K562 (cell line): ENCODE data around the gene GATM. TPM values are rescaled to one million over a fixed set of nuclear protein-coding genes. Genes with fewer than 3 reads are reported as not detected.

Experiments
- ATAC-seq: fragments of 200-7000 bp; cut with Tn5 transposase; 3 replicates; pipeline ENCODE4 v1.9.1; 2020; ENCODE audit warnings: moderate library complexity
- BruUV-seq: library from RNA; stranded (reverse); fragments of 400-500 nt; replicated peaks from 2 replicates; lab custom pipeline; 2021; lab: Mats Ljungman, UMichigan
- CTCF ChIA-PET: fragments of 300-600 bp; formaldehyde crosslinking; extraction: SDS; loops from one replicate; lab custom pipeline; 2021; ENCODE audit warnings: low intra/inter-chr PET ratio; lab: Yijun Ruan, JAX
- POLR2A ChIA-PET: fragments of 300-600, 350-650 bp; sonication (Branson Sonifier 250); formaldehyde crosslinking; extraction: SDS; loops from one replicate; lab custom pipeline; 2021; ENCODE audit warnings: antibody characterized with exemption, inconsistent platforms; lab: Yijun Ruan, JAX
- DNase-seq, 4 experiments: peaks; one replicate each; pipeline versions ENCODE4 v3.0.0 to v3.0.0-alpha.2; 2011 to 2018; ENCODE audit warnings: low spot score in 3 of 4, mixed read lengths in 3 of 4; ENCODE audit errors: extremely low read depth in 1 of 4
- FAIRE-seq: peaks from 2 replicates; lab custom pipeline; 2011; peaks lifted over from hg19 to GRCh38; lab: Jason Lieb, UNC
- H2AFZ ChIP-seq: 2 replicates; pipeline ENCODE4 v1.6.0; 2011; ENCODE audit warnings: low read depth, low read length, control low read depth, inconsistent platforms
- H3K27ac ChIP-seq: fragments of 200-600 bp; 3 replicates; pipeline ENCODE4 v1.8.0; 2011; ENCODE audit warnings: low read depth, mild to moderate bottlenecking, control low read depth, inconsistent platforms, low read length, moderate library complexity, mixed read lengths; ENCODE audit errors: extremely low read depth
- H3K27me3 ChIP-seq, 2 experiments: fragments of 300-600 bp in 1 of 2; 2 replicates in 1 of 2; 3 replicates in 1 of 2; pipeline versions ENCODE4 v1.6.0 to v1.8.0; 2011; ENCODE audit warnings: inconsistent platforms in 2 of 2, low read length in 2 of 2, mild to moderate bottlenecking in 1 of 2, mixed read lengths in 1 of 2, moderate library complexity in 1 of 2; ENCODE audit not compliant: control insufficient read depth in 2 of 2, insufficient read depth in 2 of 2
- H3K36me3 ChIP-seq: fragments of 300-600 bp; 3 replicates; pipeline ENCODE4 v1.8.0; 2011; ENCODE audit warnings: mild to moderate bottlenecking, low read length, inconsistent platforms; ENCODE audit not compliant: control insufficient read depth, insufficient read depth
- H3K4me1 ChIP-seq, 2 experiments: fragments of 200-600 bp in 1 of 2; replicated peaks in 1 of 2; 2 replicates in 1 of 2; 3 replicates in 1 of 2; pipeline versions ENCODE4 v1.5.1 to v1.8.0; 2011; ENCODE audit warnings: inconsistent platforms in 2 of 2, low read length in 2 of 2, mild to moderate bottlenecking in 1 of 2, mixed read lengths in 1 of 2, moderate library complexity in 1 of 2; ENCODE audit not compliant: control insufficient read depth in 2 of 2, insufficient read depth in 2 of 2
- H3K4me2 ChIP-seq: 2 replicates; pipeline ENCODE4 v1.6.1; 2011; ENCODE audit warnings: low read length, control low read depth, inconsistent platforms, mixed read lengths; ENCODE audit not compliant: insufficient read depth
- H3K4me3 ChIP-seq: fragments of 200-600 bp; sonication (generic), shearing (Covaris generic); 2 replicates; pipeline ENCODE4 v1.5.1; 2016; ENCODE audit warnings: control low read depth, inconsistent platforms
- H3K79me2 ChIP-seq: fragments of 200-600 bp; 3 replicates; pipeline ENCODE4 v1.8.0; 2011; ENCODE audit warnings: low read length, inconsistent platforms; ENCODE audit not compliant: control insufficient read depth, insufficient read depth
- H3K9ac ChIP-seq, 2 experiments: 2 replicates each; pipeline versions ENCODE4 v1.6.0 to v1.6.1; 2011; ENCODE audit warnings: low read depth in 2 of 2, low read length in 2 of 2, control low read depth in 1 of 2, inconsistent platforms in 1 of 2, mild to moderate bottlenecking in 1 of 2, mixed read lengths in 1 of 2; ENCODE audit not compliant: insufficient read depth in 1 of 2
- H3K9me1 ChIP-seq: one replicate; pipeline ENCODE4 v1.6.0; 2011; ENCODE audit warnings: inconsistent platforms, mild to moderate bottlenecking, low read length, moderate library complexity; ENCODE audit not compliant: control insufficient read depth, insufficient read depth
- H3K9me3 ChIP-seq: replicated peaks from 2 replicates; pipeline ENCODE4 v1.5.1; 2011; ENCODE audit warnings: low read depth, low read length, inconsistent platforms; ENCODE audit not compliant: control insufficient read depth, insufficient read depth
- H4K20me1 ChIP-seq: replicated peaks from 2 replicates; pipeline ENCODE4 v1.6.1; 2011; ENCODE audit warnings: low read length, inconsistent platforms, mixed read lengths; ENCODE audit not compliant: control insufficient read depth, insufficient read depth
- BRD4 ChIP-seq: fragments of 200-600 bp; sonication (generic); IDR thresholded peaks from 2 replicates; pipeline ENCODE4 v1.6.1; 2017; ENCODE audit warnings: inconsistent platforms
- CAMTA2 ChIP-seq: fragments of 250-450 bp; sonication (Bioruptor Pico); conservative IDR thresholded peaks from 2 replicates; pipeline ENCODE4 v1.5.1; 2022
- CBFA2T3 ChIP-seq: fragments of 450-650 bp; IDR thresholded peaks from 2 replicates; pipeline ENCODE4 v1.6.1; 2017
- EHMT2 ChIP-seq: fragments of 450-650 bp; IDR thresholded peaks from 2 replicates; pipeline ENCODE4 v1.6.1; 2018; ENCODE audit warnings: antibody characterized with exemption
- ILF3 ChIP-seq: fragments of 450-650 bp; IDR thresholded peaks from 2 replicates; pipeline ENCODE4 v1.6.1; 2018; ENCODE audit warnings: antibody characterized with exemption, mild to moderate bottlenecking, moderate library complexity, borderline replicate concordance
- NRF1 ChIP-seq, 2 experiments: fragments of 450-650 bp; IDR thresholded peaks in 1 of 2; conservative IDR thresholded peaks in 1 of 2; 2 replicates each; pipeline ENCODE4 v1.6.1; 2014; ENCODE audit warnings: mild to moderate bottlenecking in 2 of 2
- RFX7 ChIP-seq: fragments of 250-450 bp; sonication (Bioruptor Pico); IDR thresholded peaks from 2 replicates; pipeline ENCODE4 v1.5.1; 2021; ENCODE audit warnings: mild to moderate bottlenecking
- WGBS: fragments of 100-300 bp; shearing (Covaris generic); methylation state at CpG from one replicate; pipeline ENCODE4 v1.1.6; 2016; ENCODE audit warnings: low coverage, mixed read lengths; ENCODE audit not compliant: insufficient coverage; ENCODE audit errors: missing lambda C conversion rate; 5-methylcytosine and 5-hydroxymethylcytosine counted together
- in situ Hi-C: fragments of 300-500 bp; cut with MboI; formaldehyde crosslinking; loops from 4 replicates; pipeline ENCODE4 v1.15.0; 2018; ENCODE audit warnings: inconsistent platforms, mixed read lengths
- intact Hi-C: fragments of 100-400 bp; cut with micrococcal nuclease; formaldehyde crosslinking; loops from 2 replicates; pipeline ENCODE4 v1.14.2; 2022
- polyA plus RNA-seq, 8 experiments: library from polyadenylated mRNA; depleted of rRNA in 4 of 8; stranded (reverse) in 5 of 8; unstranded in 3 of 8; fragments of >200 nt; fragmentation: Nextera tagmentation in 2 of 8; fragmentation: Illumina TruSeq in 1 of 8; extraction: Ambion mirVana in 2 of 8; extraction: Trizol in 1 of 8; gene quantifications; 2 replicates each; pipeline versions ENCODE4 v1.2.1 to v1.2.3, GENCODE V29; 2011 to 2014; ENCODE audit warnings: inconsistent platforms in 1 of 8, missing spikeins in 1 of 8
- total RNA-seq, 7 experiments: library from RNA; depleted of rRNA in 6 of 7; stranded (reverse); fragments of >200 nt in 6 of 7; fragmentation: Illumina TruSeq in 2 of 7; extraction: Trizol in 2 of 7; gene quantifications; 2 replicates each; pipeline versions ENCODE4 v1.2.1 to v1.2.3, GENCODE V29; 2011 to 2021; ENCODE audit warnings: low replicate concordance in 1 of 7

Gene GATM
- total and polyA plus RNA-seq, 9 of the 15 experiments (the other 6 are each of a cell fraction or from before 2014, with no cell fraction given), result 0.11 to 1.1 (median 0.65) TPM

- POLR2A ChIA-PET, result interaction anchor here (2.3 kb wide), 1 partner anchor 16 kb away, joined by 6 read pairs; a partner anchor contains a TSS
- no peak for ATAC-seq
- Histone ChIP-seq H3K79me2 (no peaks in the 10 kb centered on the region), H3K4me3 (no peak overlapping the region), H3K4me2 (no peak overlapping the region), H3K9ac (no peak overlapping the region), H3K27me3 (no peaks in the 10 kb centered on the region; a peak in 2 of 5 replicates), H3K36me3 (no peaks in the 10 kb centered on the region), H2AFZ (no peak overlapping the region), H3K9me3 (no peaks in the 10 kb centered on the region), H3K27ac (no peak overlapping the region)
- intact Hi-C loops, result no loop called here
- CTCF ChIA-PET, result no interaction called here
- 0% methylated on average over 5 of the region's 5 CpGs for WGBS
- in situ Hi-C loops, result no loop called here
- no TSS peak for BruUV-seq
- FAIRE-seq, result no peak
- peak in 1 of 4 experiments; percentile 4 for DNase-seq
- TF ChIP-seq CBFA2T3, result peak; percentile 50
- TF ChIP-seq RFX7 (CRISPR knock-in tag), result no peak
- TF ChIP-seq, all 486 proteins: peak for 1
- Histone ChIP-seq H4K20me1 (no peaks in the 10 kb centered on the region), H3K9me1 (no peaks in the 10 kb centered on the region), H3K4me1 (no peaks in the 10 kb centered on the region)
These were observed 8.1 kb upstream of the GATM start for GRCh38 chr15:45386420-45386819.

- TF ChIP-seq BRD4 (no peak), NRF1 (conservative IDR thresholded peaks at IDR 0.05 in 1 of 2, IDR thresholded peaks at IDR 0.05 in 1 of 2) (no peak), CAMTA2 (no peak), EHMT2 (no peak), ILF3 (no peak)
- Histone ChIP-seq H3K79me2 (no peaks in the 10 kb centered on the region), H2AFZ (no peak overlapping the region), H3K9ac (no peak overlapping the region), H3K4me3 (no peak overlapping the region), H3K9me3 (no peaks in the 10 kb centered on the region), H4K20me1 (no peaks in the 10 kb centered on the region), H3K9me1 (no peaks in the 10 kb centered on the region), H3K27ac (no peak overlapping the region), H3K4me1 (no peaks in the 10 kb centered on the region), H3K27me3 (no peaks in the 10 kb centered on the region; a peak in 2 of 5 replicates), H3K36me3 (no peaks in the 10 kb centered on the region), H3K4me2 (no peak overlapping the region)
- BruUV-seq, result no TSS peak
- intact Hi-C loops, result no loop called here
- FAIRE-seq (no peak), ATAC-seq (no peak), DNase-seq (no peak)
- in situ Hi-C loops, result no loop called here
- POLR2A ChIA-PET, result interaction anchor here (2.3 kb wide), 1 partner anchor 17 kb away, joined by 6 read pairs; a partner anchor contains a TSS
- WGBS, result 0% methylated on average over 1 of the region's 1 CpG
- CTCF ChIA-PET, result no interaction called here
These were observed 7.2 kb upstream of the GATM start for GRCh38 chr15:45385590-45385989.
